GM21381 (cell line): ENCODE data around the gene GAD2.
"Not testable (repeated sequence)": the region's sequence is repeated elsewhere in the genome, so short reads cannot be mapped to it uniquely, and the experiment has no call there.

Experiments
- ATAC-seq: cut with Tn5 transposase; IDR thresholded peaks from one replicate; pipeline ENCODE4 v1.9.1; 2021; ENCODE audit warnings: mild to moderate bottlenecking, moderate library complexity; ENCODE audit not compliant: unreplicated experiment

GAD2 gene

DNA sequence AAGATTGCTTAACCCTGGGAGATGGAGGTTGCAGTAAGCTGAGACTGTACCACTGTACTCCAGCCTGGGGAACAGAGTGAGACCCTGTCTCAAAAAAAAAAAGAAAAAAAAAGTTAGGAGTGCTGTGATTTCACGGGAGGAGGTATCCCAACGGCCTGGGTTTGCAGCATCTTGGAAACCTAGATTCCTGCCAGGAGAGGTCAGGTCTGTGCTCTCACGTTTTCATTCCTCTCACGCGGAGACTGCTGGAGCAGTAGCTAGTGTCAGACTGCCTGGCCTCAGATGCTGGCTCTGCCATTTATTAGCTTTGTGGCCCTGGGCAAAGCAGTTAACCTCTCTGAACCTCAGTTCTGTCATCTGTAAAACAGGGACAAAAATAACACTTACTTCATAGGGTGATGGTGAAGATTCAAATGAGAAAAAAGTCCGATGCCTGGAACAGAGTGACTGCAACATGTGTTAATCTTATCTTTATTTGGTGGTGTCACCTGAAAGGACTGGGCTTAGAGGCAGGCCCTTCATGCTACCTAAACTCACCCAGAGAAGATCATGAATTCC is 94.9 kb downstream of the GAD2 start:
- ATAC-seq, result no peak

GRCh38 chr10:26314265-26315013 is 97.9 kb downstream of the GAD2 start:
- ATAC-seq, result no peak

- ATAC-seq, result no peak
Measured at GRCh38 chr10:26318672-26319071, 102.1 kb downstream of the GAD2 start.

DNA sequence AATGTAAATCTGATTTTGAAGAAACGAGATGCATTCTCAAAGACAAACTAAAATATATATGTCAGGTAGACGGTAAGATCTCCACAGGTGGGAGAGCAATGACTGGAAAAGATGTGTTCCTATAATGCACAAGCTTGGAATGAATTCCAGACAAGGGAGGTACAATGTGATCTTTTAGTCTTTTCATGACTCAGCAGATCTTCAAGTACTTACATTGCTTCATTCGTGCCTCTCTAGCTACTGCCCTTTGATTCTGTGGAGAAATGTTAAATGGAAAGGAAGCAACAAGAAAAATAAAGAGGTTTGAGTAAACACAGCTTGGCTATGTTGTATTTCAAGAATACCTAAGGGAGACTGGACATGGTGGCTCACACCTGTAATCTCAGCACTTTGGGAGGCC is 106.6 kb downstream of the GAD2 start:
- ATAC-seq, result no peak

GRCh38 chr10:26326851-26327250 is 110.3 kb downstream of the GAD2 start:
- ATAC-seq, result no peak

DNA sequence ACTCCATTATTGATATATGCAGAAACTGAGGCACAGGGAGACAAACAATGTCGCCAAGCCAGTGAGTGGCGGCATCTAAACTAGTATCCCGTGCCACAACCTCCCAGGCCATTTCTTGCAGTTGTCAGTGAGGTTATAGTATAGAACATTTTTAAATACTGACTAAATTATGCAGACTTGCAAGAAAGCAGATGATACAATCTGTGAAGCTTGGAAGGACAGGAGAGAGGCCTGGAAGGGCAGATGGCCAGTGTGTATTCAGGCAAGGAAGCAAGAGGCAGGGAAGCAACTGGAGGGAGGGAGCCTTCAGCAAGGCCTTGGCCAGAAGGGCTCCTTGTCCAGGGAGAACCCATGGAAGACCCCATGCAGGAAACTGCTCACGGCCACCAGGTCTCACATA is 111.2 kb downstream of the GAD2 start:
- ATAC-seq, result no peak

DNA sequence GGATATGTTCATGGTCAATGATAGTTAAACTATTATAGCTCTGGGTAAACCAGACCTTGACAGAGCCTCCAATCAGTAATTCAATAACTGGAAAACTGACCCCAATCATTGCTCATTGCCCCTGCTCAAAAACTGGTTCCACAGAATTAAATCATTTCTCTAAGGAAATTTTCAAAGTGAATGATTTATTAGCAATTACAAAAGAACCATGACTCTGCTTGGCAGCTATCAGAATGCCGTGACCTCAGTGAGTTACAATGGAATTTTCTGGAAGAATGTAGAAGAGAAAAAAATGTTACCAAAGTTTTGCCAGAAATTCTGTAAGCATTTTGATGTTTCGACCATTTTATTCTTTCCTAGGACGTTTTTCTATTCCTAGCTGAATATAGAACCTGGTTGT is 114.8 kb downstream of the GAD2 start:
- ATAC-seq, result no peak

DNA sequence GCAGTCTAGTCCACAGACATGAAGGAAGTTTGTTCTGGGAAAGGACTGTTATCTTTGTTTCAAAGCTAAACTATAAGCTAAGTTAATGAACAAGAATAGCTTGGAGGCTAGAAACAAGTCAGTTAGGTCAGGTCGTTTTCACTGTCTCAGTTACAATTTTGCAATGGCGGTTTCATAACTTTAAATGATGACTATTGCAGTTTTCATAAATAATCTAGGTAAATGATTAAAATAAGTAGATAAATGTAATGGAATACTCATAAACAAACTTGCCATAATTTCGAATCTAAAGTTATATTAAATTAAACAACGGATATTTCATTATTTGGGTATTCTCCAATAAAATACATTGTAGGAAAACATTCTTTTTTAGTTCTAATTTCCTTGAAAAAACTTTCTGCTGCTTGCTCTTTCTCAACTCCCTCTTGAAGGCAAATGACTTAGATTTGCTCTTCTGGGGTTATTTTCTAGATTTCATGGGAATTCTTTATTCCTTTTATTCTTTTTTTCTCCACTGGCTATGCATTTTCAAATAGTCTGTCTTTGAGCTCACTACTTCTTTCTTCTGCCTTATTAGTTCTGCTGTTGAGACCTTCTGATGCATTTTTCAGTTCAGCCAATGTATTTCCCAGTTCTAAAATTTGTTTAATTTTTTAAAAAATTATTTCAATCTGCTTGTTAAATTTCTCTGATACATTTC is 117.8 kb downstream of the GAD2 start:
- no peak for ATAC-seq

- ATAC-seq, result peak; percentile 85
Measured at GRCh38 chr10:26334932-26335573, 118.5 kb downstream of the GAD2 start.

DNA sequence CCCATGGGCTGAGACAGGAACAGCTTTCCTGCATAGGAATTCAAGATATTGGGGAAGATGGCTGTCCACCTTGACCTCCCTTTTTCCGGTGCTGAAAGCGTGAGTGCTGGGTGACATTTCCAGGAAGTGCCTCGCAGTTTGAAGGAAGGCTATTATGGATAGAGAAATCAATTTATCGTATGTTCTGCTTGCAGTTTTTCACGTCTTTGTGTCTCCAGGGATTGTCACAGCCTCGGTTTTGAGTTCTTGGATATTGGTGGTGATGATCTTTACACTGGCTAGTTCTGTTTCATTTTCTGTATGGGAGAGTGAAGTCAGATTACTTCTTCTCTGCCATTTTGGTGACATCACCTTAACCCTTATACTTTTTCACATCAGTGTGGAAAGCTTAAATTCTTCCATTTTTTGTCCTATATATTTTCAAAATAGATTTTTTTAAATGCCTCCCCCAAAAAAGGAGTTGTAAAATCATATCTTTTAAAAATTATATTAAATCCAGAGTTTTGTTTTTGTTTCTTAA is 119.1 kb downstream of the GAD2 start:
- peak; percentile 37 for ATAC-seq

DNA sequence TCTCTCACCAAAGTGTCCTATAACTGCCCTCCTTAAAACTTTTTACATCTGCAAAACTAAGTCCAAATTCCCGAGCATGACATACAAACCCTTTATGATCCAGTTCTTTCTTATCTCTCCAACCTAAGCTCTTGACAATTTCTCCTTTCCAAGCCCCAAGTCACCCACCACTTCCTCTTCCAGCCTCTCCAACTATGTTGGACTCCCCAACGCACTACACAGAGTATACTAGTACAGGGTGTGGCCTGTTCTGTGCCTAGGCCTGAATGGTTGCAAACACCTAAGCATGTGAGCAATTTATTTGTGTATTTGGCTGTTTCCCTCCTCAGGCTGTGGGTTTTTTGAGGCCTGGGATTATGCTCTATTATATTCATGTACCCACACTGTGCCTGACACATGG is 120.4 kb downstream of the GAD2 start:
- ATAC-seq, result no peak

DNA sequence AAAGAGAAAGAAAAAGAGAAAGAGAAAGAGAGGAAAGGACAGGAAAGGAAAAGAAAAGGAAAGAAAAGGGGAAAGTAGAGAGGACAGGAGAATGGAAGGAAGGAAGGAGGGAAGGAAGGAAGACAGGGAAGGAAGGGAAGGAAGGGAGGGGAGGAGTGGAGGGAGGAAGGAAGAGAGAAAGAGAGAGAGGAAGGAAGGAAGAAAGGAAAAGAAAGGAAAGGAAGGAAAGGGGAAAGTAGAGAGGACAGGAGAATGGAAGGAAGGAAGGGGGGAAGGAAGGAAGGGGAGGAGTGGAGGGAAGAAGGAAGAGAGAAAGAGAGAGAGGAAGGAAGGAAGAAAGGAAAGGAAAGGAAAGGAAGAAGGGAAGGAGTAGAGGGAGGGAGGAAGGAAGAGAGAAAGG is 125.1 kb downstream of the GAD2 start:
- no peak for ATAC-seq

DNA sequence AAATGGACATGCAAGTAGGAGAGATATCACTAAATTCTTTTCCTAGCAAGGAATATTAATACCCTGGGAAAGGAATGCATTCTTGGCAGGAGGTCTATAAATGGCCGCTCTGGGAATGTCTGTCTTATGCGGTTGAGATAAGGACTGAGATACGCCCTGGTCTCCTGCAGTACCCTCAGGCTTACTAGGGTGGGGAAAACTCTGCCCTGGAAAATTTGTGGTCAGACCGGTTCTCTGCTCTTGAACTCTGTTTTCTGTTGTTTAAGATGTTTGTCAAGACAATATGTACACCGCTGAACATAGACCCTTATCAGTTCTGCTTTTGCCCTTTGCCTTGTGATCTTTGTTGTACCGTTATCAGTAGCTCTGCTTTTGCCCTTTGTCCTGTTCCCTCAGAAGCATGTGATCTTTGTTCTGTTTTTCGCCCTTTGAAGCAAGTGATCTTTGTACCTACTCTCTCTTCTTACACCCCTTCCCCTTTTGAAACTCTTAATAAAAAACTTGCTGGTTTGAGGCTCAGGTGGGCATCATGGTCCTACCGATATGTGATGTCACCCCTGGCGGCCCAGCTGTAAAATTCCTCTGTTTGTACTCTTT is 132.3 kb downstream of the GAD2 start:
- ATAC-seq, result not testable (repeated sequence)
